HepG2 (cell line): Measurements from ENCODE around the gene CNPY4. TPM values are rescaled to one million over a fixed set of nuclear protein-coding genes. Genes with fewer than 3 reads are reported as not detected.

ENCODE experiments used
- ERF ChIP-seq: IDR thresholded peaks from 2 replicates; pipeline ENCODE4 v1.6.1; 2018; ENCODE audit warnings: missing biosample characterization, missing genetic modification reagents
- FOSL2 ChIP-seq: sonication (generic); formaldehyde crosslinking; IDR thresholded peaks from 2 replicates; pipeline ENCODE4 v1.4.0; 2020; ENCODE audit warnings: missing genetic modification reagents
- GPN1 ChIP-seq: sonication (generic); formaldehyde crosslinking; IDR thresholded peaks from 2 replicates; pipeline ENCODE4 v1.5.1; 2020; ENCODE audit warnings: missing genetic modification reagents, borderline replicate concordance
- KAT2B ChIP-seq: fragments of 150-350 bp; IDR thresholded peaks from 2 replicates; pipeline ENCODE4 v1.6.1; 2014; ENCODE audit warnings: low read depth, low read length, borderline replicate concordance
- NFE2L2 ChIP-seq: fragments of 150-350 bp; IDR thresholded peaks from 2 replicates; pipeline ENCODE4 v1.6.1; 2014; ENCODE audit warnings: low read length
- THAP11 ChIP-seq: IDR thresholded peaks from 2 replicates; pipeline ENCODE4 v1.6.1; 2016; ENCODE audit warnings: missing biosample characterization, missing genetic modification reagents
- U2AF1 ChIP-seq: fragments of 200-400 bp; formaldehyde crosslinking; optimal IDR thresholded peaks from 2 replicates; pipeline ENCODE3; 2017; ENCODE audit warnings: mild to moderate bottlenecking, low read depth, low read length
- WIZ ChIP-seq: sonication (generic); formaldehyde crosslinking; IDR thresholded peaks from 2 replicates; pipeline ENCODE4 v1.5.1; 2020; ENCODE audit warnings: mild to moderate bottlenecking, missing genetic modification reagents
- XRCC5 ChIP-seq: fragments of 200-400 bp; formaldehyde crosslinking; optimal IDR thresholded peaks from 2 replicates; pipeline ENCODE3; 2017; ENCODE audit warnings: mild to moderate bottlenecking, low read length
- ZEB1 ChIP-seq: IDR thresholded peaks from 2 replicates; pipeline ENCODE4 v1.6.1; 2012; ENCODE audit warnings: mild to moderate bottlenecking, low read depth, inconsistent platforms; ENCODE audit not compliant: insufficient replicate concordance
- ZNF816 ChIP-seq: sonication (generic); formaldehyde crosslinking; IDR thresholded peaks from 2 replicates; pipeline ENCODE4 v1.8.0; 2022; ENCODE audit warnings: missing genetic modification reagents, mild to moderate bottlenecking, borderline replicate concordance
- polyA plus RNA-seq, 8 experiments: library from polyadenylated mRNA; depleted of rRNA in 3 of 8; stranded (reverse) in 7 of 8; unstranded in 1 of 8; fragments of >200 nt; fragmentation: Illumina TruSeq in 4 of 8; extraction: Trizol in 4 of 8; gene quantifications; 2 replicates each; pipeline versions ENCODE4 v1.2.1 to v1.2.3, GENCODE V29; 2011 to 2016; ENCODE audit warnings: low read depth in 4 of 8, missing spikeins in 1 of 8, mixed read lengths in 1 of 8; ENCODE audit not compliant: insufficient read depth in 1 of 8
- total RNA-seq, 5 experiments: library from RNA; depleted of rRNA; stranded (reverse); fragments of >200 nt; fragmentation: Illumina TruSeq; extraction: Trizol; gene quantifications; 2 replicates each; pipeline ENCODE4 v1.2.3, GENCODE V29; 2016; ENCODE audit warnings: low read depth in 1 of 5
- TF ChIP-seq, protein P1 (sequence below): sonication (generic); formaldehyde crosslinking; IDR thresholded peaks from 2 replicates; pipeline ENCODE4 v1.4.0; 2020; ENCODE audit warnings: mild to moderate bottlenecking, missing genetic modification reagents
- TF ChIP-seq, protein P2 (sequence below): IDR thresholded peaks from 2 replicates; pipeline ENCODE4 v1.6.1; 2016; ENCODE audit warnings: mild to moderate bottlenecking
- TF ChIP-seq, protein P3 (sequence below): sonication (generic); formaldehyde crosslinking; IDR thresholded peaks from 2 replicates; pipeline ENCODE4 v1.4.0; 2020; ENCODE audit warnings: missing genetic modification reagents
- TF ChIP-seq, protein P4 (sequence below): sonication (generic); IDR thresholded peaks from 2 replicates; pipeline ENCODE4 v1.6.1; 2016; ENCODE audit warnings: low read depth, borderline replicate concordance
- TF ChIP-seq, protein P5 (sequence below): IDR thresholded peaks from 2 replicates; pipeline ENCODE4 v1.6.1; 2012; ENCODE audit warnings: low read depth, low read length, improper control_type of control experiment

CNPY4 gene
- total and polyA plus RNA-seq, 2 of the 13 experiments (the other 11 are each of a cell fraction or from before 2014, with no cell fraction given), result 6.2 to 12.7 TPM

DNA sequence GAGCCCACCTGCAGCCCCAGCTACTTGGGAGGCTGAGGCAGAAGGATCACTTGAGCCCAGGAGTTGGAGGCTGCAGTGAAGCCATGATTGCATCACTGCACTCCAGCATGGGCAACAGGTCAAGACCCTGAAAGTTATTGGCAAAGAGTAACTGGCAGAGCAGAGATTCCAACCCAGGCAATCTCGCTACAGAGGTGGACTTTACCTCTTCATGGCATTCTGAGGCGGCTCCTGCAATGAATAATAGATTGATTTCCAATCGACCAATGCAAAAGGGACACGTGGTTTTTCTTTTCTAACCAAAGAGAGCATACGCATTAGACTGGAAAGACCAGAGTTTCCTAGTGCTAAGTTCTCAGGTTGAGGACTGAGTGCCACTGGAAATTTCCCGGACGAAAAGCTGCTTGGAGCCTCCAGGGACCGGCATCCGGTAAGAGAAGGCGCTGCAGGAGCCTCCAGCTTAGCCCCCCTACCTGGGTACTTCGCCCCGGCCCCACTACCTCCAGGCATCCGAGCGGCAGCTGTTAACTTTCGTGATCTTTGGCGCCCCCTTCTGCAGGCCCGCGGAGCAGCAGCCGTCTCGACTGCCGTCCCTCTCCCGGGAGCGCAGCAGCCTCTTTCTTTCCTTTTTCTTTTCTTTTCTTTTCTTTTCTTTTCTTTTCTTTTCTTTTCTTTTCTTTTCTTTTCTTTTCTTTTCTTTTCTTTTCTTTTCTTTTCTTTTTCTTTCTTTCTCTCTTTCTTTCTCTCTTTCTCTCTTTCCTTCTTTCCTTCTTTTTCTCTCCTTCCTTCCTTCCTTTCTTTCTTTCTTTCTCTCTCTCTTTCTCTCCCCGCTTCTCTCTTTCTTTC is 11.4 kb downstream of the CNPY4 start (continued):
- TF ChIP-seq FOSL2 (CRISPR knock-in tag), result 0 out of 2 replicates have a peak, but pooled peaks have one; percentile 4
- TF ChIP-seq, protein P1, sequence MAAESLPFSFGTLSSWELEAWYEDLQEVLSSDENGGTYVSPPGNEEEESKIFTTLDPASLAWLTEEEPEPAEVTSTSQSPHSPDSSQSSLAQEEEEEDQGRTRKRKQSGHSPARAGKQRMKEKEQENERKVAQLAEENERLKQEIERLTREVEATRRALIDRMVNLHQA, result no peak
- TF ChIP-seq, protein P2, sequence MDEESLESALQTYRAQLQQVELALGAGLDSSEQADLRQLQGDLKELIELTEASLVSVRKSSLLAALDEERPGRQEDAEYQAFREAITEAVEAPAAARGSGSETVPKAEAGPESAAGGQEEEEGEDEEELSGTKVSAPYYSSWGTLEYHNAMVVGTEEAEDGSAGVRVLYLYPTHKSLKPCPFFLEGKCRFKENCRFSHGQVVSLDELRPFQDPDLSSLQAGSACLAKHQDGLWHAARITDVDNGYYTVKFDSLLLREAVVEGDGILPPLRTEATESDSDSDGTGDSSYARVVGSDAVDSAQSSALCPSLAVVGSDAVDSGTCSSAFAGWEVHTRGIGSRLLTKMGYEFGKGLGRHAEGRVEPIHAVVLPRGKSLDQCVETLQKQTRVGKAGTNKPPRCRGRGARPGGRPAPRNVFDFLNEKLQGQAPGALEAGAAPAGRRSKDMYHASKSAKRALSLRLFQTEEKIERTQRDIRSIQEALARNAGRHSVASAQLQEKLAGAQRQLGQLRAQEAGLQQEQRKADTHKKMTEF (CRISPR knock-in tag), result peak; percentile 60; the same call in 1 of the 2 replicates
- TF ChIP-seq, protein P3, sequence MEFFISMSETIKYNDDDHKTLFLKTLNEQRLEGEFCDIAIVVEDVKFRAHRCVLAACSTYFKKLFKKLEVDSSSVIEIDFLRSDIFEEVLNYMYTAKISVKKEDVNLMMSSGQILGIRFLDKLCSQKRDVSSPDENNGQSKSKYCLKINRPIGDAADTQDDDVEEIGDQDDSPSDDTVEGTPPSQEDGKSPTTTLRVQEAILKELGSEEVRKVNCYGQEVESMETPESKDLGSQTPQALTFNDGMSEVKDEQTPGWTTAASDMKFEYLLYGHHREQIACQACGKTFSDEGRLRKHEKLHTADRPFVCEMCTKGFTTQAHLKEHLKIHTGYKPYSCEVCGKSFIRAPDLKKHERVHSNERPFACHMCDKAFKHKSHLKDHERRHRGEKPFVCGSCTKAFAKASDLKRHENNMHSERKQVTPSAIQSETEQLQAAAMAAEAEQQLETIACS, result no peak
- TF ChIP-seq ZNF816 (CRISPR knock-in tag), result no peak
- no peak for TF ChIP-seq ZEB1
- no peak for TF ChIP-seq WIZ (CRISPR knock-in tag)
- TF ChIP-seq, protein P4, sequence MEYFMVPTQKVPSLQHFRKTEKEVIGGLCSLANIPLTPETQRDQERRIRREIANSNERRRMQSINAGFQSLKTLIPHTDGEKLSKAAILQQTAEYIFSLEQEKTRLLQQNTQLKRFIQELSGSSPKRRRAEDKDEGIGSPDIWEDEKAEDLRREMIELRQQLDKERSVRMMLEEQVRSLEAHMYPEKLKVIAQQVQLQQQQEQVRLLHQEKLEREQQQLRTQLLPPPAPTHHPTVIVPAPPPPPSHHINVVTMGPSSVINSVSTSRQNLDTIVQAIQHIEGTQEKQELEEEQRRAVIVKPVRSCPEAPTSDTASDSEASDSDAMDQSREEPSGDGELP, result 0 out of 2 replicates have a peak, but pooled peaks have one; percentile 19
- TF ChIP-seq GPN1 (CRISPR knock-in tag), result no peak
- TF ChIP-seq THAP11 (CRISPR knock-in tag), result 0 out of 2 replicates have a peak, but pooled peaks have one; percentile 29
- peak; percentile 75; the same call in 1 of the 2 replicates for TF ChIP-seq KAT2B
- TF ChIP-seq XRCC5, result peak; percentile 59
- TF ChIP-seq U2AF1, result peak; percentile 79
- no peak for TF ChIP-seq NFE2L2
- peak; percentile 39; the same call in 1 of the 2 replicates for TF ChIP-seq ERF (CRISPR knock-in tag)
- TF ChIP-seq, protein P5, sequence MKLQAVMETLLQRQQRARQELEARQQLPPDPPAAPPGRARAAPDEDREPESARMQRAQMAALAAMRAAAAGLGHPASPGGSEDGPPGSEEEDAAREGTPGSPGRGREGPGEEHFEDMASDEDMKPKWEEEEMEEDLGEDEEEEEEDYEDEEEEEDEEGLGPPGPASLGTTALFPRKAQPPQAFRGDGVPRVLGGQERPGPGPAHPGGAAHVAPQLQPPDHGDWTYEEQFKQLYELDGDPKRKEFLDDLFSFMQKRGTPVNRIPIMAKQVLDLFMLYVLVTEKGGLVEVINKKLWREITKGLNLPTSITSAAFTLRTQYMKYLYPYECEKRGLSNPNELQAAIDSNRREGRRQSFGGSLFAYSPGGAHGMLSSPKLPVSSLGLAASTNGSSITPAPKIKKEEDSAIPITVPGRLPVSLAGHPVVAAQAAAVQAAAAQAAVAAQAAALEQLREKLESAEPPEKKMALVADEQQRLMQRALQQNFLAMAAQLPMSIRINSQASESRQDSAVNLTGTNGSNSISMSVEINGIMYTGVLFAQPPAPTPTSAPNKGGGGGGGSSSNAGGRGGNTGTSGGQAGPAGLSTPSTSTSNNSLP, result peak; percentile 77; the same call in 1 of the 2 replicates
- TF ChIP-seq, all 625 proteins: peak for 68
